ENCODE measurements around the gene OGFRL1. TPM values are rescaled to one million over a fixed set of nuclear protein-coding genes. Genes with fewer than 3 reads are reported as not detected.
"Not testable (repeated sequence)": the region's sequence is repeated elsewhere in the genome, so short reads cannot be mapped to it uniquely, and the experiment has no call there.

Gene OGFRL1
- total RNA-seq, 1 experiment from 2014 or later, result 10.3 TPM

DNA sequence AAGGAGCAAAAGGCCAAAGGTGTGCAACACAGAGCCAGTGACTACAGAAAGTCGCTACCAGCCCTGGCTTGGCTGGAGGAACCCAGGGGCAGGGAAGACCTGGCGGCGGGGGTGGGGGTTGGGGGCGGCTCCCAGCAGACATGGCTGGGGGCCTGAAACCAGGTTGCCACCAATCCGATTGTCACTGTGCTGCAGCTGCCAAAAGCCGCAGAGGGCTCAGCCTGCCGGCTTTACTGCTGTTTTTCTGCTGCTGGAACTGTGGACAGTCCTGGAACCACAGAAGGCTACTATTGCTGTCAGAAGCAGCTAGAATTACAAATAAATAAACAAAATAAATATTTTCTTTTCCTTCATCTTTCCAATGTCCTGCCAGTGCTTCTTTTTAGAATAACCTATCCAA, 25.7 kb upstream of the OGFRL1 start:
- no peaks in the 10 kb centered on the region for H3K4me1 ChIP-seq (ENCODE audit: control insufficient read depth in 1 of 2, insufficient read depth in 2 of 2, low read length in 2 of 2)
- no peaks in the 10 kb centered on the region for H3K79me2 ChIP-seq (ENCODE audit: insufficient read depth, low read length)
- H3K27me3 ChIP-seq (ENCODE audit: insufficient read depth, low read length), result peaks cover 7% of the 10 kb centered on the region; the same call in 1 of the 2 replicates
- BruUV-seq (replicated peaks), result no TSS peak
- RAD21 ChIA-PET (ENCODE audit: low non-redundant PET in 1 of 2, low total read pairs in 2 of 2, uncharacterized antibody in 2 of 2, unreplicated experiment in 2 of 2), result no interaction called here
- TF ChIP-seq EZH2 (IDR thresholded peaks at IDR 0.05), result no peak
- TF ChIP-seq YY1 (IDR thresholded peaks at IDR 0.05; ENCODE audit: extremely low read depth, insufficient replicate concordance, low read depth, low read length), result no peak
- TF ChIP-seq, protein P1, sequence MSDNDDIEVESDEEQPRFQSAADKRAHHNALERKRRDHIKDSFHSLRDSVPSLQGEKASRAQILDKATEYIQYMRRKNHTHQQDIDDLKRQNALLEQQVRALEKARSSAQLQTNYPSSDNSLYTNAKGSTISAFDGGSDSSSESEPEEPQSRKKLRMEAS (IDR thresholded peaks at IDR 0.05), result no peak
- TF ChIP-seq ZNF274 (IDR thresholded peaks at IDR 0.05; ENCODE audit: low read depth, low read length), result no peak
- no peak for TF ChIP-seq EGR1 (IDR thresholded peaks at IDR 0.05; ENCODE audit: low read depth)
- TF ChIP-seq, protein P2, sequence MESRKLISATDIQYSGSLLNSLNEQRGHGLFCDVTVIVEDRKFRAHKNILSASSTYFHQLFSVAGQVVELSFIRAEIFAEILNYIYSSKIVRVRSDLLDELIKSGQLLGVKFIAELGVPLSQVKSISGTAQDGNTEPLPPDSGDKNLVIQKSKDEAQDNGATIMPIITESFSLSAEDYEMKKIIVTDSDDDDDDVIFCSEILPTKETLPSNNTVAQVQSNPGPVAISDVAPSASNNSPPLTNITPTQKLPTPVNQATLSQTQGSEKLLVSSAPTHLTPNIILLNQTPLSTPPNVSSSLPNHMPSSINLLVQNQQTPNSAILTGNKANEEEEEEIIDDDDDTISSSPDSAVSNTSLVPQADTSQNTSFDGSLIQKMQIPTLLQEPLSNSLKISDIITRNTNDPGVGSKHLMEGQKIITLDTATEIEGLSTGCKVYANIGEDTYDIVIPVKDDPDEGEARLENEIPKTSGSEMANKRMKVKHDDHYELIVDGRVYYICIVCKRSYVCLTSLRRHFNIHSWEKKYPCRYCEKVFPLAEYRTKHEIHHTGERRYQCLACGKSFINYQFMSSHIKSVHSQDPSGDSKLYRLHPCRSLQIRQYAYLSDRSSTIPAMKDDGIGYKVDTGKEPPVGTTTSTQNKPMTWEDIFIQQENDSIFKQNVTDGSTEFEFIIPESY (IDR thresholded peaks at IDR 0.05; ENCODE audit: extremely low read depth, insufficient replicate concordance, low read length), result no peak
- TF ChIP-seq EZH2phosphoT487 (IDR thresholded peaks at IDR 0.05; ENCODE audit: borderline replicate concordance), result no peak
- TF ChIP-seq ZFX (IDR thresholded peaks at IDR 0.05), result no peak
- TF ChIP-seq SIN3A (IDR thresholded peaks at IDR 0.05; ENCODE audit: low read depth), result no peak
- TF ChIP-seq POLR2AphosphoS5 (IDR thresholded peaks at IDR 0.05; ENCODE audit: low read depth, low read length), result no peak
- TF ChIP-seq SP1 (IDR thresholded peaks at IDR 0.05; ENCODE audit: low read depth), result no peak
- no peak for TF ChIP-seq CTCF (IDR thresholded peaks at IDR 0.05 in 2 of 3, conservative IDR thresholded peaks at IDR 0.05 in 1 of 3; ENCODE audit: borderline replicate concordance in 1 of 3, insufficient read depth in 1 of 3, low read depth in 2 of 3, low read length in 2 of 3)
- TF ChIP-seq POLR2A (IDR thresholded peaks at IDR 0.05; ENCODE audit: borderline replicate concordance, extremely low read depth, insufficient read depth, insufficient read length), result no peak
- no peak for TF ChIP-seq FOSL1 (IDR thresholded peaks at IDR 0.05; ENCODE audit: low read depth)
- no peak overlapping the region for H3K27ac ChIP-seq (ENCODE audit: low read depth, low read length)
- DNase-seq (ENCODE audit: low read depth, low spot score) (no peak), ATAC-seq (no peak)
- H3K9ac ChIP-seq (ENCODE audit: low read length), result no peak overlapping the region
- intact Hi-C loops (cut with micrococcal nuclease), result no loop called here
- no peaks in the 10 kb centered on the region for H3K9me2 ChIP-seq (ENCODE audit: insufficient read depth)
- H4K20me1 ChIP-seq (ENCODE audit: insufficient read depth), result no peaks in the 10 kb centered on the region
- H3K4me2 ChIP-seq (ENCODE audit: low read length), result no peak overlapping the region
- no peaks in the 10 kb centered on the region for H3K36me3 ChIP-seq (ENCODE audit: control insufficient read depth in 1 of 2, insufficient read depth in 2 of 2, low read length in 2 of 2)
- POLR2A ChIA-PET, result no interaction called here
- CTCF ChIA-PET, result no interaction called here
- H2AFZ ChIP-seq (ENCODE audit: low read depth, low read length, poor library complexity, severe bottlenecking), result no peak overlapping the region
- no peak overlapping the region for H3K4me3 ChIP-seq (replicated peaks in 1 of 2; ENCODE audit: low read depth in 1 of 2, low read length in 2 of 2)
- H3K9me3 ChIP-seq (ENCODE audit: control insufficient read depth in 1 of 2, insufficient read depth in 1 of 2, low read depth in 1 of 2, low read length in 2 of 2), result no peaks in the 10 kb centered on the region

DNA sequence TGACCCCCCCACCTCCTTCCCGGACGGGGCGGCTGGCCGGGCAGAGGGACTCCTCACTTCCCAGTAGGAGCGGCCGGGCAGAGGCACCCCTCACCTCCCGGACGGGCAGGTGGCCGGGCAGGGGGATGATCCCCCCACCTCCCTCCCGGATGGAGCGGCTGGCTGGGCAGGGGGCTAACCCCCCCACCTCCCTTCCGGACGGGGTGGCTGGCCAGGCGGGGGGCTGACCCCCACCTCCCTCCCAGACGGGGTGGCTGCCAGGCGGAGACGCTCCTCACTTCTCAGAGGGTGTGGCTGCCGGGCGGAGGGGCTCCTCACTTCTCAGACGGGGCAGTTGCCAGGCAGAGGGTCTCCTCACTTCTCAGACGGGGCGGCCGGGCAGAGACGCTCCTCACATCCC, 22.2 kb upstream of the OGFRL1 start:
- RAD21 ChIA-PET (ENCODE audit: low non-redundant PET in 1 of 2, low total read pairs in 2 of 2, uncharacterized antibody in 2 of 2, unreplicated experiment in 2 of 2); POLR2A ChIA-PET: not testable (repeated sequence)

More for the DNA sequence above, 22.2 kb upstream of the OGFRL1 start:
- intact Hi-C loops (cut with micrococcal nuclease); ATAC-seq; H3K4me1 ChIP-seq (ENCODE audit: control insufficient read depth in 1 of 2, insufficient read depth in 2 of 2, low read length in 2 of 2); DNase-seq (ENCODE audit: low read depth, low spot score); H4K20me1 ChIP-seq (ENCODE audit: insufficient read depth); H3K9me3 ChIP-seq (ENCODE audit: control insufficient read depth in 1 of 2, insufficient read depth in 1 of 2, low read depth in 1 of 2, low read length in 2 of 2); H3K27ac ChIP-seq (ENCODE audit: low read depth, low read length); H3K4me2 ChIP-seq (ENCODE audit: low read length); H2AFZ ChIP-seq (ENCODE audit: low read depth, low read length, poor library complexity, severe bottlenecking); H3K4me3 ChIP-seq (replicated peaks in 1 of 2; ENCODE audit: low read depth in 1 of 2, low read length in 2 of 2); BruUV-seq (replicated peaks); H3K9me2 ChIP-seq (ENCODE audit: insufficient read depth); H3K79me2 ChIP-seq (ENCODE audit: insufficient read depth, low read length); CTCF ChIA-PET; H3K36me3 ChIP-seq (ENCODE audit: control insufficient read depth in 1 of 2, insufficient read depth in 2 of 2, low read length in 2 of 2); H3K9ac ChIP-seq (ENCODE audit: low read length): not testable (repeated sequence)
- H3K27me3 ChIP-seq (ENCODE audit: insufficient read depth, low read length), result peaks cover 12% of the 10 kb centered on the region

Measured in HCT116 (cell line).